ENCODE measurements around the gene ASB2. TPM values are rescaled to one million over a fixed set of nuclear protein-coding genes. Genes with fewer than 3 reads are reported as not detected.

The ASB2 gene, protein sequence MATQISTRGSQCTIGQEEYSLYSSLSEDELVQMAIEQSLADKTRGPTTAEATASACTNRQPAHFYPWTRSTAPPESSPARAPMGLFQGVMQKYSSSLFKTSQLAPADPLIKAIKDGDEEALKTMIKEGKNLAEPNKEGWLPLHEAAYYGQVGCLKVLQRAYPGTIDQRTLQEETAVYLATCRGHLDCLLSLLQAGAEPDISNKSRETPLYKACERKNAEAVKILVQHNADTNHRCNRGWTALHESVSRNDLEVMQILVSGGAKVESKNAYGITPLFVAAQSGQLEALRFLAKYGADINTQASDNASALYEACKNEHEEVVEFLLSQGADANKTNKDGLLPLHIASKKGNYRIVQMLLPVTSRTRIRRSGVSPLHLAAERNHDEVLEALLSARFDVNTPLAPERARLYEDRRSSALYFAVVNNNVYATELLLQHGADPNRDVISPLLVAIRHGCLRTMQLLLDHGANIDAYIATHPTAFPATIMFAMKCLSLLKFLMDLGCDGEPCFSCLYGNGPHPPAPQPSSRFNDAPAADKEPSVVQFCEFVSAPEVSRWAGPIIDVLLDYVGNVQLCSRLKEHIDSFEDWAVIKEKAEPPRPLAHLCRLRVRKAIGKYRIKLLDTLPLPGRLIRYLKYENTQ
- 10 to 100 TPM; 13.0 to 33.7 (median 24.8) TPM for polyA plus RNA-seq (ENCODE audit: insufficient read length in 10 of 10)
- long read RNA-seq, donor 1, partial matches to known transcripts, result 0 of 5 reads
- long read RNA-seq, donor 1, other reads (novel, unspliced or antisense), result 0 of 5 reads
- long read RNA-seq, donor 2, partial matches to known transcripts, result 0 of 4 reads
- long read RNA-seq, donor 2, other reads (novel, unspliced or antisense), result 0 of 4 reads
- long read RNA-seq, donor 3, result 0 reads
- long read RNA-seq, donor 4, partial matches to known transcripts, result 0 of 5 reads
- long read RNA-seq, donor 4, other reads (novel, unspliced or antisense), result 0 of 5 reads
- long read RNA-seq, donor 5, partial matches to known transcripts, result 0 of 5 reads
- long read RNA-seq, donor 5, other reads (novel, unspliced or antisense), result 0 of 5 reads
- long read RNA-seq, donor 6, transcript ASB2-201 (8 exons, 2,743 nt), result major isoform, 13 of 25 reads
- long read RNA-seq, donor 6, partial matches to known transcripts, result 12 of 25 reads
- long read RNA-seq, donor 6, other reads (novel, unspliced or antisense), result 0 of 25 reads
- long read RNA-seq, donor 7, partial matches to known transcripts, result 0 of 7 reads
- long read RNA-seq, donor 7, other reads (novel, unspliced or antisense), result 0 of 7 reads
- long read RNA-seq, donor 8, partial matches to known transcripts, result 0 of 2 reads
- long read RNA-seq, donor 8, other reads (novel, unspliced or antisense), result 0 of 2 reads
- long read RNA-seq, donor 9, partial matches to known transcripts, result 0 of 3 reads
- long read RNA-seq, donor 9, other reads (novel, unspliced or antisense), result 0 of 3 reads

DNA sequence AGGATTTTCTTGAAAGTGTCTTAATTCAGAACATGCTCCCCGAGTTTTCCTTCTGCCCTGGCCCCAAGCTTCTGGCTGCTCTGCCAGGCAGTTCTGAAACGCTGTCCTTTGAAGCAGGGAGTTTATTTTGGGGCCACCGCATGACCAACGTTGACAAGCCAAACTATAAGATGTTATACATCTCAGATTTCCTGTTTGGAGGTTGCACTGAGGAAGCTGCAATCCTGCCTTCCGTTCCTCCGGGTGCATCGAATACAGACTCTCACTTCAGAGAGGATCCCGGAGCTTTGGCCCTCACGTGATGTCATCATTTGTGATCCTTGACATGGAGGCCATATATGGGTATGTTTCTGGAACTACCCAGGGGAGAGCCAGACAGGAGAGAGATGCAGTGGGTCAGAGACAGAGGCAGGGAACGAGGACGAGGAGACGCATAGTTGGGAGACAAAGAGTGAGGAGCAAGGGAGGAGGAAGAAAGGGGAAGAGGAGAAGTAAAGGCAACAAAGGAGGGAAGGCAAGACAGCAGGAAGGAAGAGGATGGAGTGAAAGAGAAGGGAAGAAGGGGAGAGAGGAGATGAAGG lies at the start of gene ASB2:
TSS of gene ASB2 (minus strand) at position 94 of the 581 bp plus-strand sequence. CDS start 12,031 bp downstream, outside the sequence.
- no peak for DNase-seq

- no peak for DNase-seq
These were observed 49.4 kb upstream of the ASB2 start for GRCh38 chr14:94025720-94026119.

- DNase-seq, result no peak
These were observed 48.2 kb upstream of the ASB2 start for GRCh38 chr14:94024549-94024948.

DNA sequence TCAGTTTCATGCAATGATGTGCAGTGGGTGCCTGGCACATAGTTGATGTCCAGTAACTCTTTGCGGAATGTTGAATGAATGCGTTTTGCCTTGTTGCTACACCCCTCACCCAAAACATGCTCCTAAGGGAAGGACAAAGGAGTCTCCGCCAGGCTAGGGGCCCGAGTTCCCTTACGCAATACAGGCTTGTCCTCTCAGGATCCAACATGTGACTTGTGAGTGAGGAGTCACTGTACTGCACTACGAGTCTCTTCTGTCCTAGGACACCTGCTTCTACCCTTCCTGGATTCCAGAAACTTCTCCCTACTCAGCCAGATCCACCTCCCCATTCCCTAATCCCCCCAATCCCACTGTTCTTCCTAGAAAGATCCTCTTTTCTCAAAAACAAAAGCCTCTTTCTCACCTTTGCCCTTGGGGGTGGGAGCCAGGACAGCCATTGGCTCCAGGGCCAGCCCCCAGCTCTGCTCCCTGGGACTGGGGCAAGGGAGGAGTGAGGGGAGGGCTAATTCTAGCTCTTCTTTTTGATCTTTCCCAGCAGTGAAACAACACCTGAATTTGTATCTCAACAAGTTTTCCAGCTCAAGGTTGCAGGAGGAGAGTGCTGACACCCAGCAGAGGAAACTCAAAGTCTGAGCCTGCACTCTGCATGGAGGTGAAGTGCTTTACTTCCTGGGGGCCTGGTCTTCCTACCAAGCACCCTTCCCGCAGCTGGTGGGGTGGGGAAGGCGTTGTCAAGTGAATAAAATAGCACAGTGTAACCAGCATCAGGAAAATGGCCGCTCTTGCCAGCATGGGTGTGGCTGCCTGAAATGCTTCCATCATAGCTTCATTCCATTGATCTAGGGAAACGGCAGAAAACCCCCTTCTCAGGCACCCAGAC lies 46.4 kb upstream of the ASB2 start:
- DNase-seq, result no peak

DNA sequence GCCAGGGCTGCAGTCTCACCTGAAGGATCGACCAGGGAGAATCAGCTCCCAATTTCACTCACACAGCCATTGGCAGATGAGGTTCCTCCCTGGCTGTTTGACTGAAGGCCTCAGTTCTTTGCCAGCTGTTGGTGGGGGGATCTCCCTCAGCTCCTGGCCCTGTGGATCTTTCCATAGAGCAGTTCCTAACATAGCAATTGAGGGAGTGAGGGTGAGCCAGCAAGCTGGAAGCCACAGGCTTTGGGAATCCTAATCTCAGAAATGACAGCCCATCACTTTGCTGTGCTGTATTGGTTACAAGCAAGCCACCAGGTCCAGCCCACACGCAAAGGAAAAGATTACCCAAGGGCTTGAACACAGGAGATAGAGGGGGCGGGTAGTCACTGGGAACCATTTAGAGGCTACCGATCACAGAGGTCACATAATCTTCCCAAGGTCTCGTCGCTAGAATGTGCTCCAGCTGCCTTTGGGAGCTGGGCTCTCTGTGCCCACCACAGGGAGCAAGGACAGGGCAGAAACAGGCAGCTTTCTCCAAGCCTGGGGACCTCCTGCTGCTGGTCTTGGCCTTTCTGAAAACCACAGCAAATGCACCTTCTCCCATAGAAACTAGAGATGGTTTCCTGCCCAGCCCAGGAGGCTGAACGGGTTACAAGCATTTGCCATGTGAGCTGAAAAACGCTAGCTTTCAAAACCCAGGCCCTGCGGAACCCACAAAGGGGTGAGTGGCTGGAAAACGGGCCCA lies 45.2 kb upstream of the ASB2 start:
- no peak for DNase-seq

- no peak for DNase-seq
These were observed 44.6 kb upstream of the ASB2 start for GRCh38 chr14:94021001-94021400.

DNA sequence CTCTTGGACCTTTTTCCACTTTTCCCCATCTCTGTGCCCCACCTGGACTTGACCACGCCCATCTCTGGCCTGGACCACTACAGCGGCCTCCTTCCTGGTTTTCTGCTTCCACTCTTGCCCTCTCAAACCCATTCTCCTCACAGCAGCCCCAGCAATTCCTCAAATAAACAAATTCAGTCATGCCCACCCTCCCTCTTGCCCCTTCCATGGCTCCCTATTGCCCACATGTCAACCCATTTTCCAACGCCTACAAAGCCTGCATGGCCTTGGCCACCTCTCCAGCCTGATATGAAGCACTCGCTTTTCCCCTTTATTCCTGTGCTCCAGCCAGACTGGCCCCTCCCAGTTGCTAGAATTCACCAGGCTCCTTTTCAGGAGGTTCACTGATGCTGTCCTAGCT lies 43.9 kb upstream of the ASB2 start:
- no peak for DNase-seq

DNA sequence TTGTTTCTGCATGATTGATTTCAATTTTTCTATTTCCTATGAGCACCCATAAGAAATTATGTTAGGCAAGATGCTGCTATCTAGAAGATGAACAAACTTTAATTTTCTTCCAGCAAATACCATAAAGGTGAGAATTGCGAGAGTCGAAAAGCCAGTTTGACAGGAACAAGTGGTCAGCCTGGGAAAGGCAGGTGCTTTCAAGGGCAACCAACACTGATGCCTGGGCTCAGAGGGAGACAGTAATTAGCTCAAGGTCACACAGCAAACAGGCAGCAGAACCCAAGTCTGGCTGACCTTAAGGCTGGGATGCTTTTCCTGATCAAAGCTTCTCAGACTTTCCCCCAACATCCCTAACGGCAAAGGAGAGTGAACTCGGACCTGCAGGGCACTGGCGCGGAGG lies 43.0 kb upstream of the ASB2 start:
- no peak for DNase-seq

DNA sequence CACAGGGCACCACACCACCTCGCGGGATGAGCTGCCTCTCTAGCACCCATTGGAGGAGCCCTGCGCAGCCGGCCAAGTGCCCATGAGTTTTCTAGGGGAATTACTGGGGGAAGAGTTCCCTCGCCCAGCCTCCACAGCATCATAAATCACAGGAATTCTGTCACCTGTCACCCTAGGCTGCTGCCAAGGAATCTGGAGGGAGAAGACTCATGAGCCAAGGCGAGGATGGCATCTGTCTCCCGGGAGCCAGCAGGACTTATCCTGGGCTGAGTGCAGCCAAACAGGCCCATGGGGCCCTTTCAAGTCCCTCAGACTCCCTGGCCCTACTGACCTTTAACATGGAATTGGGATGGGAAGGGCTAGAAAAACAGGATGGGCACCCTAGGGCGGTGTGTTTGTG lies 41.9 kb upstream of the ASB2 start:
- DNase-seq, result no peak

- DNase-seq, result no peak
These were observed 40.1 kb upstream of the ASB2 start for GRCh38 chr14:94016446-94016976.

DNA sequence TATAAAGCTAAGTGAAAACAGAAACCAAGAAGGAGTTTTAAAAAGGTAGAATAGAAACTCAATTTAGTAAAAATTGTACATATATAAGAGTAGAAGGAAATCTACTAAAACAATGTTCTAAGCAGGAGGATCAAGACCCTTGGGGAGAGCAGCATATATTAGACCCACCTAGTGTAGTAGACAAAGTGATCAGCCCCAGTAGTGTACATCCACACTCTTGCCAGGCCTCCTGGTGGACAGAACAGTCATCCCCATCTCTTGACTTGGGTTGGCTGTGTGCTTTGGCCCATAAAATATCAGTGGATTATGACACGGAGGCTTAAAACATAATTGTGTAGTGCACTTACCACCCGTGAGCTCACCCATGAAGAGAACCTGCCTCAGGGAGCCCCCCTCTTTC lies 38.9 kb upstream of the ASB2 start:
- DNase-seq, result no peak

- no peak for DNase-seq
These were observed 38.0 kb upstream of the ASB2 start for GRCh38 chr14:94014382-94014781.

GRCh38 chr14:94011795-94012194 lies 35.4 kb upstream of the ASB2 start:
- no peak for DNase-seq

DNA sequence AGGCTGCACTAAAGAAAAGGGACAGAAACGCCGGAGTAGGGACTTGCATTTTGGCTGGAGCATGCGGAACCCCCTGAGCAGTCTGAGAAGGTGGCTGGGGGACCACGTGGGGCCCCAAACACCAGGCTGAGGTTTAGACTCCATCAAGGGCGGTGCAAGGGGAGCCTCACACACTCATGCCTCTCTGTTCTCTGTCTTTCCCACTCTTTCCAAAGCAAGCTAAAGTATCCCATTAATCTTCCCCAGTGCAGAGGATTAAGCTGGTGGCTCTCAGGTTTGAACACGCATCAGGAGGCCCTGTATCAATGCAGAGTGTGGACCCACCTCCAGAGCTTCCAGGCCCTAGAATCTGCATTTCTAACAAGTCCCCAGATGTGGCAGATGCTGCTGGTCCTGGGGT lies 34.3 kb upstream of the ASB2 start:
- DNase-seq, result no peak

GRCh38 chr14:94009767-94010166 lies 33.4 kb upstream of the ASB2 start:
- DNase-seq, result no peak

DNA sequence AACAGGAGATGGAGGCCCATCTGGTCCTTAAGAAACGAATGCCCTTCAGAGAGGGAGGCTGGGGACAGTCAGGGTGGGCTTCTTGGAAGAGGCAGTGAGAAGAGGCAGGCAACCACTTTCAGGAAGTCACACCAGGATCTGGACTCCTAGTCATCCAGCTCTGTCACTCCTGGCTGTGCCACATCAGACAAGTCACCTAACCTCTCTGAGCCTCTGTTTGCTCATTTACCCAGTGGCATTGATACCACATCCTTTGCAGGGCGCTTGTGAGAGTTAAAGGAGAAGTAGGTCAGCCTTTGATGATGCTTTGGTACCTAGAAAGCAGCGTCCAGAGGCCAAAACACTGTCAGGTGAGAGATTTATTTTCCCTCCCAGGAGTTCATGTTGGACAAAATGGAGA lies 31.9 kb upstream of the ASB2 start:
- DNase-seq, result no peak

DNA sequence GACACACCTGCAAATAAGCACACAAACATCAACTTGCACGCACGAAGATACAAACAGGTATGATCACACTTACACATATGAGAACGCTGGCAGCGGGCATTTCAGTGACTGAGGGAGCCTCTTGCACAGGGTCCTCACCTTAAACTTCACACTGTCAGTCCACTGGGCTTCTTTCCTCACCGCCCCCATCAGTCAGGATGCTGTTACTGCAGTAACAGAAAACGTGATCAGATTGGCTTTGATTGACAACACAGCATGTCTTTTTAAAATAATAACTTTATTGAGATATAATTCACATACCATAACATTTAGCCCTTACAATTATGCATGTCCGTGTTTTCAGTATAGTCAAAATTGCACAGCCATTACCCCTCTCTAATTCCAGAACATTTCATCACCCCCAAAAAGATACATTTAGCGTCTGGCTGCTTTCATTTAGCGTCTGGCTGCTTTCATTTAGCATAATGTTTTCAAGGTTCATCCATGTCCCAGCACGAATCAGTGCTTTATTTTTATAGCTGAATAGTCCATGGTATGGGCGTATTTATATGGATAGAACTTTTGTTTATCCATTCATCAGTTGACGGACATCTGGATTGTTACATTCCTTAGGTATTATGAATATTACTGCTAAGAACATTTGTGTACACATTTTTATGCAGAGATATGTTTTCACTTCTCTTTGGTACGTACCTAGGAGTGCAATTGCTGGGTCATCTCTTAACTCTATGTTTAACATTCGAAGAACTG lies 29.1 kb upstream of the ASB2 start:
- DNase-seq, result no peak

DNA sequence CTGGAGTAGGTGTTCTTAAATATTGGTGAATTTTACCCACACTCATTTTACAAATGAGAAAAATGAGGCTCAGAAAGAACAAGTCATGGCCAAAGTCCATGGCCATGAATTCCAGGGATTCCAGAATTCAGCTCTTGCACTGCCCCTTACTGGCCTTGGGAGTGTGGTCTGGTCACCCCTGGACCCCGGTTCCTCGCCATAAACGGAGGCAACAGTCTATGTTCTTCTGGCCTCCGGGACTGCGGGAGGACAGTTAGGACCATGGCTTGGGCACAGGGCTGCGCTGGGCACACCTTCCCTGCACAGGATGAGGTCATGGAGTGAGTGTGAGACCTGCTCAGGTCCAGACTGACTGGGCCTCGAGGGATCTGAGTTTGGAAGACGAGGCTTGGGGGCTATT lies 27.6 kb upstream of the ASB2 start:
- DNase-seq, result no peak

GRCh38 chr14:94003397-94003796 lies 27.0 kb upstream of the ASB2 start:
- DNase-seq, result no peak
